GM21381 (cell line): Measurements from ENCODE around the gene ABCA7.

Experiments
- ATAC-seq: cut with Tn5 transposase; IDR thresholded peaks from one replicate; pipeline ENCODE4 v1.9.1; 2021; ENCODE audit warnings: mild to moderate bottlenecking, moderate library complexity; ENCODE audit not compliant: unreplicated experiment

ABCA7 gene

DNA sequence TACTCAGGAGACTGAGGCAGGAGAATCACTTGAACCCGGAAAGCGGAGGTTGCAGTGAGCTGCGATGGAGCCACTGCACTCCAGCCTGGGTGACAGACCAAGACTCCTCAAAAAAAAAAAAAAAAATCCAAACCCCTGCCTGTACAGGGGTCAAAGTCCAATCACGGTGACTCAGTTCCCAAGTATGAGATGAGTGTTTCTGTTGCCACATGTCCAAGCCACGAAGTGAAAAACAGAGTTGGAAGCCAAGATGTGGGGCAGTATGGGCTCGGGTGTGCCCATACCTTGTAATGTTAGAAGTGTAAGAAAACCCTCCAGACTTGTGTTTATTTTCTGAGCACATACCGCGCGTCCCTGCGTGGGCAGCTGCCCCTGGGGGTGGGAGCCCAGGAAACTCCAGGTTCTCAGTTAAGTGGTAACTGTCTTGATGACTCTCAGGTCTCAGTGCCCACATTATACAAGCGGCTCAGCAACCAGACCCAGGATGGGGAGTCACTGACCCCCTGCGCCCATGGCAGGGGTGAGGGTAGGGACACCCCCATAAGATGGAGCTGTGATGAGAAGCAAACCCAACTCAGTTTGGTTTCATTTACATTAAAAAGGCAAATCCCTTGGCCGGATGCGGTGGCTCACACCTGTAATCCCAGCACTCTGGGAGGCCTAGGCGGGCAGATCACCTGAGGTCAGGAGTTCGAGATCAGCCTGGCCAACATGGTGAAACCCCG is 62.7 kb downstream of the ABCA7 start:
- ATAC-seq = no peak

DNA sequence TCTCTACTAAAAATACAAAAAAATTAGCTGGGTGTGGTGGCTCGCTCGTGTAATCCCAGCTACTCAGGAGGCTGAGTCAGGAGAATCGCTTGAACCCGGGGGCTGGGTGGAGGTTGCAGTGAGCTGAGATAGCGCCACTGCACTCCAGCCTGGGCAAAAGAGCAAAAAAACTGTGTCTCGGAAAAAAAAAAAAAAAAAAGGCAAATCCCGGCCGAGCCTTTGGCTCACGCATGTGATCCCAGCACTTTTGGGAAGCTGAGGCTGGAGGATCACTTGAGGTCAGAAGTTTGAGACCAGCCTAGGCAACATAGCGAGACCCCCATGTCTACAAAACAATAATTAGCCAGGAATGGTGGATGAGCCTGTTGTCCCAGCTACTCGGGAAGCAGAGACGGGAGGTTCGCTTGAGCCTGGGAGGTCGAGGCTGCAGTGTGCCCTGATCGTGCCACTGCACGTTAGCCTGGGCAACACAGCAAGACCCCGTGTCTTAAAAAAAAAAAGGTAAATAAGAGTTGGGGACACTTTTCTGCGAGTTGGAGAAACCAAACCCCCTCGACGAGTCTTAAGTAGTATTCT is 63.3 kb downstream of the ABCA7 start:
- no peak for ATAC-seq

DNA sequence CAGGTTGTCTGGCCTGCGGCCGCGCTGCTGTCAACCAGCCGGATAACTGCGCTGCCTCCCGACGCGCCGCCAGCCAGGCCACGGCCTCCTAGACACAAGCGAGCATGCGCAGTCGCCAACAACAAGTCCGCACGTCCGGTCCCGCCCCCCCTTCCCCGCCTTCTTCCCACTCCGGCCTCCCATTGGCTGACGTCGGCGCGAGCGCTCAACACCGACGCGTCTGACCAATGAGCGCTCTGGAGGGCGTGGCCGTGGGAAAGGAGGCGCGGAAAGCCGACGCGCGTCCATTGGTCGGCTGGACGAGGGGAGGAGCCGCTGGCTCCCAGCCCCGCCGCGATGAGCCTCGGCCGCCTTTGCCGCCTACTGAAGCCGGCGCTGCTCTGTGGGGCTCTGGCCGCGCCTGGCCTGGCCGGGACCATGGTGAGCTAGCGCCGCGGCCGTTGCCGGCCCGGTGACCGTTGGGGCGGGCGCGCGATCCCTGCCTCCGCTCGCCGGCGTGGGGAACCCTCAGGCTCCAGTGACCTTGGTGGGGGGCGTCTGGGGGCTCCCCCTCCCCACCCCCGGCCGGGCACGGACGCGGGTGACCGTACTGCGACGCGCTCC is 63.9 kb downstream of the ABCA7 start, which contains the start of gene GPX4:
Gene GPX4, plus strand, starts transcription at position 287 of the 603 bp plus-strand sequence. Its CDS starts 50 bp downstream, at position 337.
- peak; percentile 58 for ATAC-seq

DNA sequence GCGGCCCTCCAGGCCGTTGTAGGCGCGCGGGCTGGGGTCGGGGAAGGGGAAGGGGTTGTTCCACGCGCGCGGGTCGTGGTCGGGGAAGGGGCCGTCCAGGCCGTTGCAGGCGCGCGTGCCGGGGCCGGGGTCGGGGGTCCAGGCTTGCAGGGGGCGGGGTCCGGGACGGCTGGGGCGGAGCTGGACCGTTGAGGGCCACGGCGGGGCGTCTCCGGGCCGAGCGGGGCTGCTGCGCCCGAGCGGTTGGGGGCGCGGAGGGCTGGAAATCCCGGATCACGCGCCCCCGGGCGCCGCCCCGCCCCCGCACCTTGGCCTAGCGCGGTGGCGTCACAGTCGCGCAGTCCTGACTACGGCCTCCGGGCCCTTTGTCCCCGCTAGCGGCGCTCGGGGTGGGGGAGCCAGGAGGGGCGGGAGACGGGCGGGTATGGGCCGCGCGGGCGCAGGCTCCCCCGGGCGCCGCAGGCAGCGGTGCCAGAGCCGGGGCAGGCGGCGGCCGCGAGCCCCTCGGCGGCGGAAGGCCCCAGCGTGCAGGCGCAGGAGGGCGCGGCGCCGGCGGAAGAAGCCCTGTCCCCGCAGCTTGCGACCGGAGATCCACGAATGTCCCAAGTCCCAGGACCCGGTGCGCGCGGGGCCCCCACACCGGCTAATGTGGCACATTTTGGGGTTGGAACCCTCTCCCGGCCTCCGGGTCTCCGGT is 64.6 kb downstream of the ABCA7 start:
- peak; percentile 36 for ATAC-seq

DNA sequence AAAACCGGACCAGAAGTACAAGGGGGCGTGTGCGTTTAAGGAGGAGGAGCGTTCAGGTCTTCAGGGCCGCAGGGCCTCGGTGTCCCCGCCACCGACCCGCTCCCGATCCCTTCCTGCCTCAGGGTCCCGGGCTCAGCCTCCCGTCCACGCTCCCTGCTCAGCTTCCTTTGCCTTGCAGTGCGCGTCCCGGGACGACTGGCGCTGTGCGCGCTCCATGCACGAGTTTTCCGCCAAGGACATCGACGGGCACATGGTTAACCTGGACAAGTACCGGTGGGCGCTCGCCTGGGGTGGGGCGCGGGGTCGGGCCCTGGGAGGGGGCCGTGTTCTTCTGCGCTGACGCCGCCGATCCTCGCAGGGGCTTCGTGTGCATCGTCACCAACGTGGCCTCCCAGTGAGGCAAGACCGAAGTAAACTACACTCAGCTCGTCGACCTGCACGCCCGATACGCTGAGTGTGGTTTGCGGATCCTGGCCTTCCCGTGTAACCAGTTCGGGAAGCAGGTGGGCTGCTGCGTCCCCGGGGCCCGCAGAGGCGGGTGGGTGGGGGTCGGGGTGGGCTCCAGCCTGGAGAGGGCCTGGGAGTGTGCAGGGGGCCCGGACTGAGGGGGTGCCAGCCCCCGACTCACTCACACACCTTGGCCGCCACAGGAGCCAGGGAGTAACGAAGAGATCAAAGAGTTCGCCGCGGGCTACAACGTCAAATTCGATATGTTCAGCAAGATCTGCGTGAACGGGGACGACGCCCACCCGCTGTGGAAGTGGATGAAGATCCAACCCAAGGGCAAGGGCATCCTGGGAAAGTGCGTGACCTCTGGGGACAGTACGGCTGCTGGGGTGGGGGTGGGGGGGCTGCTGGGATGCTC is 65.3 kb downstream of the ABCA7 start:
- no peak for ATAC-seq

DNA sequence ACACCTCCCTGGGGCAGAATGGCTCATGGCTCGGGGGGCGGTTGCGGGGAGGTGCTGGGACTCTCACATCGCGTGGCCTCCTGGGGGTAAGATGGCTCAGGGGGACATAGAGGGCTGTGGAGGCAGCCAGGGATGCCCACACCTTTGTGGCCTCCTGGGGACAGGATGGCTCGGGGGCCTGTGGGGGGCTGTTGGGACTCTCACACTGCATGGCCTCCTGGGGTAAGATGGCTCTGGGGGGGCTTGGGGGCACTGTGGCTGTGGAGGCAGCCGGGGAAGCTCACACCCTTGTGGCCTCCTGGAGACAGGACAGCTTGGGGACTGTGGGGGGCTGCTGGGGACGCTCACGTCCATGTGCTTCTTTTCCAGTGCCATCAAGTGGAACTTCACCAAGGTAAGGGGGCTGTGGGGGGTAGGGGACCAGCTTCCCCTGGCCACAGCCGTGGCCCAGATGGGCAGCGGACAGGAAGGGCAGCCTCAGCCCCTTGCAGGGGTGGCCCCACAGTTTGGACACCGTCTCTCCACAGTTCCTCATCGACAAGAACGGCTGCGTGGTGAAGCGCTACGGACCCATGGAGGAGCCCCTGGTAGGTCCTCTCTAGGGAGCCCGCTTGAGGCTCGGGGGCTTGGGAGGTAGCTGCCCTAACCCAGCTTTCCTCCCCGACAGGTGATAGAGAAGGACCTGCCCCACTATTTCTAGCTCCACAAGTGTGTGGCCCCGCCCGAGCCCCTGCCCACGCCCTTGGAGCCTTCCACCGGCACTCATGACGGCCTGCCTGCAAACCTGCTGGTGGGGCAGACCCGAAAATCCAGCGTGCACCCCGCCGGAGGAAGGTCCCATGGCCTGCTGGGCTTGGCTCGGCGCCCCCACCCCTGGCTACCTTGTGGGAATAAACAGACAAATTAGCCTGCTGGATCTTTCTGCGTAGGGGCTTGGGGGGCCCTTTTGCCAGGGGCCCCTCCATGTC is 66.2 kb downstream of the ABCA7 start:
- ATAC-seq = no peak

DNA sequence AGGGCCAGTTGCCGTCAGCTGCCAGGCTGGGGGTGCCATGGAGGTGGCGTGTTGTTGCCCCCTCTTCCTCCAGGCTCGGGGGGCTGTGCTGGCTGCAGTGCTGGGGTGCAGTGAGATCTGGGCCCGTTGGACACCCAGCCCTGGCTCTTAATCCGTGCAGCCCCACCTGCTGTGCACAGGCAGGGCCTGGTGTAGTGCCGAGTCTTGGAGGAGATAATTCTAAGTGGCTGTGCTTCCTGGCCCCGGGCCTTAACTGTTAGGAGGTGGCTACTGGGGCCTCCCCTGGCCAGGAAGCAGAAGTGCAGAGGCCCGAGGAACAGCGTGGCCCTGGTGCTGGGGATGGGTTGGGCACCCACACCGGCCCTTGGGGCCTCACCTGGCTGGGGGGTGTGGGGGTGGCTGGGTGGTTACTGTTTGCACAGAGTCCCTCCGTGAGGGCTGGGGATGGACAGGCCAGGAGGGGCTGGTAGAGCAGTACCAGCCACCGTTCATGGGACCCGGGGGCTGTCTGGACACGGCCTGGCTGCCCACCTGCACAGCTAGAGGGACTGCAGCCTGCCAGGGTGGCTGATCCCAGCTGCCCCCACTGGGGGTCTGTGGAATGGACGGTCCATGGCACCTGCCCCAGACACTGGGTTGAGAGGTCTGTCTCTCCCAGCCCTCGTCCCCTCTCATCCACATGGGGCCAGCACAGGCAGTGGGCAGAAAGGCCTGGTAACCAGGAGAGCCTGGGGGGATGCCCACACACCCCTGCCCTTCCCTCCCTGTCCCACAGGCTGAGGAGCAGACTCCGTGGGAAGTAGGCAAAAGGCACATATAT is 67.1 kb downstream of the ABCA7 start:
- no peak for ATAC-seq

DNA sequence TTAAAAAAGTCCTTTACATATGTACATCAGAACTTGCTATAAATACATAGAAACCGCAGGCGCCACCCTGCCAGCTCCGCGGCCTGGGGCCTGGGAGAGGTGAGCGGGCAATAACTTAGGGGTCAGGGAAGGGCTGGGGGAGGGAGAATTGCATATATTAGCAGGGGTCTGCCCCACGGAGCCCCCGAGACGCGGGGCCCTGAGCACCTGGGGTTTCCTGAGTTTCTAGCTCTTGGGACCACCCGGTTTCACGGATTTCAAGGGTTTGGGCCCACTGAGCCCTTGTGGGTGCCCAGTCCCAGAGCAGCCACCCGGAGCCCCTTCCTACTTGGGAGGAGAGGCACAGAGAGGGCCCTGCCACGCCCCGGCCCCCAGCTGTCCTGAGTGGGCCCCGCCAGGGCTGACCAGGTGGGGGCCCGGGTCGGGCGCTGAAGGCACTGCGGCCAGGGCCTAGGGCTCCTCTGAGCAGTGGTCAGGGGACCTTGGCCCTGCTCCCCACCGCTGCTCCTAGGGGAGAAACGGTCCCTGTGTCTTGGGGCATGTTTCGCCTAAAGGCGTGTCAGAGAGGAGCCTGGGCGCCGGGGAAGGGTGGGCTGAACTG is 67.9 kb downstream of the ABCA7 start:
- no peak for ATAC-seq

DNA sequence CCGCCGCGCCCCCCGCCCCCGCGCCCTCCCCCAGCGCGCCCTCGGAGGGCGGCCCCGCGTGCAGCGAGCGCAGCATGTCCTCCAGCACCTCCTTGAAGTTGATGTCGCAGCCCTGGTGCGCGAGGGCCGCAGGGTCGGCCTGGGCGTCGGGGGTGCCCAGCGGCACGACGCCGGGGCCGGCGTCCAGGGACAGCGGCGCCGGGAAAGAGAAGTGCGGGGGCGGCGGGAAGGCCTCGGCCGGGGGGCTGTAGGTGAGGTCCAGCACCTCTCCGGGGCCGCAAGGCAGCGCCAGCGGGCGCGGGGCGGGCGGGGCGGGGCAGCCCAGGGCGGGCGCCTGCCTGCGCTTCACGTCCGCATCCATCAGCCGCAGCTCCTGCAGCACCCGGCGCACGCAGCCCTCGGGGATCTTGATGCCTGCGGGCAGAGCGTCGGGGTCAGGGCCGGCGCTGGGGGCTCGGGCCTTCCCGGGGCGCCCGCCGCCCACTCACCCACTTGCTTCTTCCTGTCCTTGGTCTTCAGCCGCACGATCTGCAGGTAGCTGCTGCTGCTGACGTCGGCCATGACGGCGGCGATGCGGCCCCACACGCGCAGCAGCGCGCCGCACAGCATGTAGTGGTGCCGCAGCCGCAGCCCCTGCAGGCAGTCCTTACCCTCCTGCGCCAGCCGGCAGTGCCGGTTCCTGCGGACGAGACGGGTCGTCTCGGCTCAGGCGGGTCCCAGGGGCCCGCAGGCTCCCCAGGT is 68.6 kb downstream of the ABCA7 start:
- no peak for ATAC-seq

DNA sequence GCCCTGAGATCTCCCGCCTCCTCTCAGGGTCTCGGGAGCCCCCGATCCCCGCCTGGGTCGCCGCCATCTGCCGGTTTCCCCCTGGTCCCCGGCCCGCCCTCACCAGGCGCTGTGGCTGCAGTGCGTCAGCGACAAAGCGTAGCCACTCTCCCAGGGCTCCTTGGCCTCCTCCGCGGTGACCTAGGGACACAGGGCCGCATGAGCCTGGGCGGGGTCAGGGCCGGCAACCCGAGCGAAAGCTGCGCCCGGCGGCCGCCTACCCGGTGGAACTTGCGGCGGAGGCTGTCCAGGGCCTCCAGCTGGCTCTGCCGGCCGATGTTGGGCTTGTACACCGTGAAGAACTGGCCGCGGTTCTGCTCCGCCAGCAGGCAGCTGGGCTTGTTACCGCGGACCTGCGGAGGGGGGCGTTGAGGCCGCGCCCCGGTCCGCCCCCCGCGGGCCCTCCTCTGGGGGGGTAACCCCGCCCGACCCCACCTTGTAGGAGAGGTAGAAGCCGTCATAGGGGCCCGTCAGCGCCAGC is 69.2 kb downstream of the ABCA7 start:
- no peak for ATAC-seq

DNA sequence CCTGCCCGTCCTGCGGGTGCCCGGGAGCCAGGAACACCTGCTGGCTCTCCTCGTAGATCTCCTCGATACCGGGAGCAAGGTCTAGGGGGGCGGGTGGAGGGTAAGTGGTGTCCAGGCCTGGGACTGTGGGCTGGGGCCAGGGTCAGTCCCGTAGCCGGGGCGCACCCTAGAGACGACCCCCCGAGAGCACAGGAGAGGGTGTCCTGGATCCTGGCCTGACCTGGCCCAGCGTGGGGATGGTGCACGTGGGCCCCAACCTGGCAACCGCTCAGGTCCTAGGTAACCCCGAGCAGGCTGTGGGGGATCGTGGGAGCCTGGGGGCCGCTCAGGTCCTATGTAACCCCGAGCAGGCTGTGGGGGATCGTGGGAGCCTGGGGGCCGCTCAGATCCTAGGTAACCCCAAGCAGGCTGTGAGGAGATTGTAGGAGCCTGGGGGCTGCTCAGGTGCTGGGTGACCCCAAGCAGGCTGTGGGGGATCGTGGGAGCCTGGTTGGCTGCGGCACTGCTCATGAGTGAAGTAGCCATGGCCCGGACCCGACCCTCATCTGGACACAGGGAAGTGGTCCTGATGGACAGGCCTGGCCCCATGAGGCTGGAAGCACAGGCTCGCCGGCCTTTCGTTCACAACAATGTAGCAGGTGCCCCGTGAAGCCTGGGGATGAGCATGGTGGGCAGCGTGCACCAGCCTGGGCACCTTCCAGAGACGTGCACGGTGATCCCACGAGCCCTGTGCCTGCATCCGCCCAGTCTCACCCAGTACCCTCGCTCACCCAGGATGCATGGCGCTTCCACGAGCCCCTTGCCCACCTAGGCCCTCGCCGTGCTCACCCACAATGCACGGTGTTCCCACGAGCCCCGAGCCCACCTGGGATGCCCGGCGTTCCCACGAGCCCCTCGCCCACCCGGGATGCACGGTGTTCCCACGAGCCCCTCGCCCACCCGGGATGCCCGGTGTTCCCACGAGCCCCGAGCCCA is 70.1 kb downstream of the ABCA7 start:
- no peak for ATAC-seq

DNA sequence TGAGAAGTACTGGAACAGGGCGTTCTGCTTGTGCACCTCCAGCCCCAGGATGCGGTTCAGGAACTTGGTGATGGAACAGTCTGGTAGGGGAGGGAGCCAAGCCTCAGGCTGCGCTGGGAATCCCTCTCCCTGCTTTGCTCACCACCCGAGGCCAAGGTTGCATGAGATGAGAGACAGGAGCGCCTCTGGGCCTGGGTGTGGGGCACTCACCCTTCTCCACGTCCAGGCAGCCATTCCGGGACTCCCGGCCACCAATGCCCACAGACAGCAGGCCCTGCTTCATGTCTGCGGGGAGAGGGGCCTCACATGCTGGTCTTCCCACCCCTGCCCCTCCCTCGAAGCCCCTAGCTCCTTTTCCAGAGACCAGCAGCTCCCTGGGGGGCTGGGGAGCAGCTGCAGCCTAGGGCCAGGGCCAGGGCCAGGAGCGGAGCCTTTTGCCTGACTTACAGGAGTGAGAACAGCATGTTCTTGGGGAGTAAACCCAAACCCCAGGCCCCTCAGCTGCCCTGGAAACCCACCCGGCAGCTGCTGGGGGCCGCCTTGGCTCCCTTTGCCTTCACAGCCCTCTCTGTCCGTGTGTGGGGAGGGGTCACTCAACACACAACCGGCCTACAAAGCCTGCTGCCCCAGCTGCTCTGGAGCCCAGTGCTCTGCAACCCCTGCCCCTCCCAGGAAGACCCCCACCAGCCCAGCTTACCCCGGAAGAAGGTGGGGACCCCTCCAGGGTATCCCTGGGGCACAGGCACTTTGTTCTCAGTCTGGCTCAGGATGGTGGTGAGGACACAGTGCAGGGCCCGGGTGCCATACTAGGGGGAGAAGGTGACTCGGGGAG is 71.1 kb downstream of the ABCA7 start:
- no peak for ATAC-seq

DNA sequence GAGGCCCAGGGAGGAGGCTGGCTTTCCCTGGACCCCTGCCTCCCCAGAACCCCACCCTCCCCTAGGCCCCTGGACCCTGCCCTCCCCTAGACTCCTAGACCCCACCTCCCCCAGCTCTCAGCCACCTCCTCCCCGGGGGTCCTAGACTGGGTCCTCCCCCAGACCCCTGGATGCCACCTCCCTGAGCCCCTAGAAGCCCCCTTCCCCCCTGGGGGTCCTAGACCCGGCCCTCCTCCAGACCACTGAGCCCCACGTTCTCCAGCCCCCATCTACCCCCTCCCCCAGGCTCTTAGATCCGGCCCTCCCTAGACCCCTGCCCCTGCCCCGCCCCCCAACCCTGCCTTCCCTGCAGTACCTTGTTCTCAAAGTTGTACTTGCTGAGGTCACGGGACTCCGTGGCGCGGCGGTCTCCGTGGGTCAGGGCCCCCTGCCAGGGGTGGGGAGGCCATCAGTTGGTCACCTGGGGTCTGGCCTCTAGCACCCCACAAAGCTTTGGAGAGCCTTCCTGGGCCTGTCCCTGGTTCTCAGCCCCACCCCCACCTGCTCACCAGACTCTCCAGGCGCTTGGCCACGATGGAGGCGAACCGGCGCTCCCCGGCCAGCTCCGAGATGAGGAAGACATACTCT is 71.8 kb downstream of the ABCA7 start:
- no peak for ATAC-seq

DNA sequence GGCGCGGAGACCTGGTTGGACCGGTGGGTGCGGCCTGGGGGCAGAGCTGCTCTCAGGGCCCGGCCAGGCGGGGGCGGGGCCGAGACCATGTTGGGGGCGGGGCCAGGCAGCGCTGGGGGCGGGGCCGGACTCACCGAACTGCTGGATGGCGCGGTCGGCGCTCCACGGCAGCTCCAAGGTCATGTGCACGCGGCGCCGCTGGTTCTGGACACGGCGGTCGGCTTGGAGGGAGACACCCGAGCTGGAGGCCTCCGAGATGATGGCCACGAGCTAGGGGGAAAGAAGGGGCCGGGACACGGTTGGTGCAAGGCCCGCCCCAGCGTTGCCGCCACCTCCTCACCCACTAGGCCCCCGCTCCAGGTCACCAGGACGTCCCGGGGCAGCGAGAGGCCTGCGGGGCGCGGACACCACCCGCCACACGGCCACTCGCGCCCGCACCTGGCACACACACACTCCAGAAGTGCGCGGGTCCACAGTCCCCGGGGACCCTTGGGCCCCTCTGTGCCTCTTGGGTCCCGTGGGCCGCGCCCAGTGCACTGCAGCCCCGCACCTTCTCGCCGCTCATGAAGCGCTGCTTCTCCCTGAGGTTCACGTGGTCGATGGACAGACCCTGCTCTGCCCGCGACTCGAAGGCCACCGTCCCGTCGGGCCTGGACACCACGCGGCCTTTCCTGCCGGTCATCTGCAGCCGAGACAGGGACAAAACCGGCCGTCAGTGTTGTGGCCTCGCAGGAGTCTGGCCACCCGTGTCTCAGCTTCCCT is 72.5 kb downstream of the ABCA7 start:
- ATAC-seq = no peak
